A673 (cell line): ENCODE results near the gene CTTN. TPM values are rescaled to one million over a fixed set of nuclear protein-coding genes. Genes with fewer than 3 reads are reported as not detected.

Experiments used
- BruUV-seq: library from RNA; stranded (reverse); fragments of 400-500 nt; replicated peaks from 2 replicates; lab custom pipeline; 2021; lab: Mats Ljungman, UMichigan
- CTCF ChIA-PET: fragments of 300-600 bp; sonication (Branson Sonifier 250); formaldehyde crosslinking; loops from one replicate; lab custom pipeline; 2022; ENCODE audit warnings: antibody characterized with exemption; lab: Charles Lee
- POLR2A ChIA-PET: fragments of 300-600 bp; sonication (Branson Sonifier 250); formaldehyde crosslinking; loops from one replicate; lab custom pipeline; 2022; ENCODE audit warnings: antibody characterized with exemption; ENCODE audit not compliant: low non-redundant PET; lab: Charles Lee
- DNase-seq: peaks from one replicate; pipeline ENCODE4 v3.0.0-alpha.2; 2015; ENCODE audit warnings: low spot score
- H3K27ac ChIP-seq: fragments of 200-600 bp; sonication (generic); 2 replicates; pipeline ENCODE4 v1.5.1; 2016; ENCODE audit warnings: mixed run types, low read depth, mild to moderate bottlenecking, mixed read lengths, antibody characterized with exemption, low read length; ENCODE audit not compliant: poor library complexity, severe bottlenecking
- H3K27me3 ChIP-seq: fragments of 200-600 bp; sonication (generic); replicated peaks from 2 replicates; pipeline ENCODE4 v1.6.1; 2017; ENCODE audit warnings: mixed run types, low read depth, mild to moderate bottlenecking, mixed read lengths, antibody characterized with exemption, low read length; ENCODE audit not compliant: insufficient read depth, poor library complexity
- H3K36me3 ChIP-seq: fragments of 200-600 bp; sonication (generic); 2 replicates; pipeline ENCODE4 v1.6.1; 2016; ENCODE audit warnings: mixed run types, mild to moderate bottlenecking, mixed read lengths, antibody characterized with exemption, low read length; ENCODE audit not compliant: insufficient read depth, poor library complexity, severe bottlenecking
- H3K4me1 ChIP-seq: fragments of 200-600 bp; sonication (generic); 2 replicates; pipeline ENCODE4 v1.6.1; 2017; ENCODE audit warnings: mixed run types, mild to moderate bottlenecking, mixed read lengths, antibody characterized with exemption, low read length; ENCODE audit not compliant: insufficient read depth, poor library complexity, severe bottlenecking
- H3K4me3 ChIP-seq: fragments of 200-600 bp; sonication (generic); 2 replicates; pipeline ENCODE4 v1.5.1; 2016; ENCODE audit warnings: low read depth, mixed run types, mild to moderate bottlenecking, mixed read lengths, low read length; ENCODE audit not compliant: poor library complexity, severe bottlenecking
- H3K9me3 ChIP-seq: fragments of 200-600 bp; sonication (generic); 2 replicates; pipeline ENCODE4 v1.6.1; 2016; ENCODE audit warnings: mixed run types, low read depth, mild to moderate bottlenecking, mixed read lengths, antibody characterized with exemption, low read length; ENCODE audit not compliant: poor library complexity, severe bottlenecking
- EZH2 ChIP-seq: fragments of 200-600 bp; sonication (generic); IDR thresholded peaks from 2 replicates; pipeline ENCODE4 v1.6.1; 2017; ENCODE audit warnings: borderline replicate concordance, low read depth, mild to moderate bottlenecking, mixed read lengths, antibody characterized with exemption, low read length; ENCODE audit not compliant: poor library complexity, severe bottlenecking
- intact Hi-C: fragments of 100-400 bp; cut with micrococcal nuclease; formaldehyde crosslinking; loops from one replicate; pipeline ENCODE4 v1.10.0; 2022; ENCODE audit not compliant: unreplicated experiment
- total RNA-seq: library from RNA; stranded (reverse); gene quantifications from 2 replicates; pipeline ENCODE4 v1.2.3, GENCODE V29; 2021
- TF ChIP-seq, protein P1 (sequence below): fragments of 300-800, 200-600 bp; sonication (generic); conservative IDR thresholded peaks from 2 replicates; pipeline ENCODE4 v1.5.1; 2017; ENCODE audit warnings: low read depth, mild to moderate bottlenecking, antibody characterized with exemption, low read length, moderate library complexity, mixed read lengths

The CTTN gene
- total RNA-seq, 1 experiment from 2014 or later: 247 TPM

- ChIA-PET POLR2A (no interaction called here), CTCF (no interaction called here)
- no peak overlapping the region for H3K4me3 ChIP-seq
- BruUV-seq: no TSS peak
- no peaks in the 10 kb centered on the region for H3K9me3 ChIP-seq
- no peaks in the 10 kb centered on the region for H3K4me1 ChIP-seq
- no peak for DNase-seq
- H3K27me3 ChIP-seq: no peaks in the 10 kb centered on the region
- TF ChIP-seq, protein P1, sequence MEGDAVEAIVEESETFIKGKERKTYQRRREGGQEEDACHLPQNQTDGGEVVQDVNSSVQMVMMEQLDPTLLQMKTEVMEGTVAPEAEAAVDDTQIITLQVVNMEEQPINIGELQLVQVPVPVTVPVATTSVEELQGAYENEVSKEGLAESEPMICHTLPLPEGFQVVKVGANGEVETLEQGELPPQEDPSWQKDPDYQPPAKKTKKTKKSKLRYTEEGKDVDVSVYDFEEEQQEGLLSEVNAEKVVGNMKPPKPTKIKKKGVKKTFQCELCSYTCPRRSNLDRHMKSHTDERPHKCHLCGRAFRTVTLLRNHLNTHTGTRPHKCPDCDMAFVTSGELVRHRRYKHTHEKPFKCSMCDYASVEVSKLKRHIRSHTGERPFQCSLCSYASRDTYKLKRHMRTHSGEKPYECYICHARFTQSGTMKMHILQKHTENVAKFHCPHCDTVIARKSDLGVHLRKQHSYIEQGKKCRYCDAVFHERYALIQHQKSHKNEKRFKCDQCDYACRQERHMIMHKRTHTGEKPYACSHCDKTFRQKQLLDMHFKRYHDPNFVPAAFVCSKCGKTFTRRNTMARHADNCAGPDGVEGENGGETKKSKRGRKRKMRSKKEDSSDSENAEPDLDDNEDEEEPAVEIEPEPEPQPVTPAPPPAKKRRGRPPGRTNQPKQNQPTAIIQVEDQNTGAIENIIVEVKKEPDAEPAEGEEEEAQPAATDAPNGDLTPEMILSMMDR: no peak
- TF ChIP-seq EZH2: no peak
- intact Hi-C loops: no loop called here
- no peak overlapping the region for H3K27ac ChIP-seq
- no peaks in the 10 kb centered on the region for H3K36me3 ChIP-seq
Observed at GRCh38 chr11:70473873-70474690, 75.8 kb downstream of the CTTN start.

GRCh38 chr11:70474710-70475109 lies 76.4 kb downstream of the CTTN start:
- Histone ChIP-seq H3K27ac (no peak overlapping the region), H3K27me3 (no peaks in the 10 kb centered on the region), H3K9me3 (no peaks in the 10 kb centered on the region), H3K36me3 (no peaks in the 10 kb centered on the region), H3K4me3 (no peak overlapping the region), H3K4me1 (no peaks in the 10 kb centered on the region)
- TF ChIP-seq, protein P1: no peak
- TF ChIP-seq EZH2: no peak
- intact Hi-C loops: no loop called here
- ChIA-PET POLR2A (no interaction called here), CTCF (no interaction called here)
- DNase-seq: no peak
- no TSS peak for BruUV-seq

- H3K4me3 ChIP-seq: no peak overlapping the region
- no peaks in the 10 kb centered on the region for H3K9me3 ChIP-seq
- POLR2A ChIA-PET: no interaction called here
- no peaks in the 10 kb centered on the region for H3K4me1 ChIP-seq
- no peak overlapping the region for H3K27ac ChIP-seq
- H3K36me3 ChIP-seq: no peaks in the 10 kb centered on the region
- BruUV-seq: no TSS peak
- no peak for DNase-seq
- intact Hi-C loops: no loop called here
- TF ChIP-seq EZH2: no peak
- TF ChIP-seq, protein P1: no peak
- CTCF ChIA-PET: interaction anchor here (0.7 kb wide), 1 partner anchor 10 kb away, joined by 3 read pairs; no protein-coding TSS in a partner anchor
- H3K27me3 ChIP-seq: no peaks in the 10 kb centered on the region
Observed at GRCh38 chr11:70476669-70477068, 78.3 kb downstream of the CTTN start.
